GM12878 (cell line): ENCODE measurements around the gene HEATR3. TPM values are rescaled to one million over a fixed set of nuclear protein-coding genes. Genes with fewer than 3 reads are reported as not detected.

Experiments used
- ATAC-seq: fragments of 200-7000 bp; cut with Tn5 transposase; 3 replicates; pipeline ENCODE4 v1.9.1; 2020; ENCODE audit warnings: mild to moderate bottlenecking, moderate library complexity
- BruUV-seq: library from RNA; stranded (reverse); fragments of 400-500 nt; replicated peaks from 2 replicates; lab custom pipeline; 2021; lab: Mats Ljungman, UMichigan
- CTCF ChIA-PET: fragments of 300-600 bp; sonication (Branson Sonifier 250); formaldehyde crosslinking; extraction: SDS; loops from one replicate; lab custom pipeline; 2021; ENCODE audit warnings: inconsistent platforms; lab: Yijun Ruan, JAX
- POLR2A ChIA-PET: fragments of 350-600 bp; formaldehyde crosslinking; extraction: SDS; loops from one replicate; lab custom pipeline; 2021; ENCODE audit warnings: inconsistent platforms; lab: Charles Lee
- RAD21 ChIA-PET: fragments of 300-600 bp; sonication (Branson Sonifier 250); formaldehyde crosslinking; loops from one replicate; lab custom pipeline; 2023; ENCODE audit warnings: antibody characterized with exemption; ENCODE audit not compliant: unreplicated experiment; lab: Charles Lee
- SMC1A ChIA-PET: fragments of 300-600 bp; sonication (Branson Sonifier 250); formaldehyde crosslinking; loops from one replicate; lab custom pipeline; 2023; ENCODE audit not compliant: unreplicated experiment, uncharacterized antibody; lab: Charles Lee
- DNase-seq: peaks from one replicate; pipeline ENCODE4 v3.0.0-alpha.2; 2011; ENCODE audit warnings: low read depth, low spot score
- FAIRE-seq: peaks from 3 replicates; lab custom pipeline; 2011; peaks lifted over from hg19 to GRCh38; lab: Jason Lieb, UNC
- H2AFZ ChIP-seq: 2 replicates; pipeline ENCODE4 v1.6.0; 2011; ENCODE audit warnings: low read depth, low read length, control low read depth; ENCODE audit not compliant: control insufficient read depth
- H3K27ac ChIP-seq: 2 replicates; pipeline ENCODE4 v1.5.1; 2011; ENCODE audit warnings: control low read depth; ENCODE audit not compliant: control insufficient read depth, insufficient read depth
- H3K27me3 ChIP-seq, 2 experiments: replicated peaks in 1 of 2; 2 replicates each; pipeline versions ENCODE4 v1.6.0 to v1.6.1; 2011; ENCODE audit warnings: low read length in 1 of 2; ENCODE audit not compliant: control insufficient read depth in 2 of 2, insufficient read depth in 2 of 2
- H3K36me3 ChIP-seq, 2 experiments: 2 replicates each; pipeline ENCODE4 v1.5.1; 2011; ENCODE audit warnings: low read length in 1 of 2; ENCODE audit not compliant: control insufficient read depth in 2 of 2, insufficient read depth in 2 of 2
- H3K4me1 ChIP-seq: 2 replicates; pipeline ENCODE4 v1.6.1; 2011; ENCODE audit warnings: mild to moderate bottlenecking, low read length, moderate library complexity, mixed read lengths; ENCODE audit not compliant: control insufficient read depth, insufficient read depth
- H3K4me2 ChIP-seq: 2 replicates; pipeline ENCODE4 v1.6.0; 2011; ENCODE audit warnings: control low read depth; ENCODE audit not compliant: control insufficient read depth, insufficient read depth
- H3K4me3 ChIP-seq: fragments of 200-600 bp; sonication (generic); 2 replicates; pipeline ENCODE4 v1.5.1; 2016
- H3K79me2 ChIP-seq: 2 replicates; pipeline ENCODE4 v1.6.0; 2011; ENCODE audit warnings: low read length; ENCODE audit not compliant: control insufficient read depth, insufficient read depth
- H3K9ac ChIP-seq: 2 replicates; pipeline ENCODE4 v1.8.0; 2011; ENCODE audit warnings: low read length, control low read depth, mixed read lengths; ENCODE audit not compliant: control insufficient read depth, insufficient read depth
- H3K9me3 ChIP-seq: replicated peaks from 3 replicates; pipeline ENCODE4 v1.5.1; 2011; ENCODE audit warnings: mild to moderate bottlenecking, low read length; ENCODE audit not compliant: control insufficient read depth, insufficient read depth
- H4K20me1 ChIP-seq: 2 replicates; pipeline ENCODE4 v1.6.0; 2011; ENCODE audit not compliant: control insufficient read depth, insufficient read depth
- ATF7 ChIP-seq: fragments of 450-650 bp; IDR thresholded peaks from 2 replicates; pipeline ENCODE4 v1.6.1; 2016; ENCODE audit warnings: low read depth, mild to moderate bottlenecking
- BACH1 ChIP-seq: fragments of 450-650 bp; IDR thresholded peaks from 2 replicates; pipeline ENCODE4 v1.6.1; 2017; ENCODE audit warnings: mild to moderate bottlenecking, borderline replicate concordance
- BMI1 ChIP-seq: fragments of 450-650 bp; IDR thresholded peaks from 2 replicates; pipeline ENCODE4 v1.6.1; 2016; ENCODE audit warnings: mild to moderate bottlenecking, moderate library complexity, borderline replicate concordance
- DPF2 ChIP-seq: fragments of 450-650 bp; IDR thresholded peaks from 2 replicates; pipeline ENCODE4 v1.6.1; 2017; ENCODE audit warnings: mild to moderate bottlenecking
- EED ChIP-seq: sonication (generic); IDR thresholded peaks from 2 replicates; pipeline ENCODE4 v1.6.1; 2016; ENCODE audit warnings: antibody characterized with exemption, low read depth
- NFIC ChIP-seq: IDR thresholded peaks from 2 replicates; pipeline ENCODE4 v1.6.1; 2012; ENCODE audit warnings: low read depth, mild to moderate bottlenecking, inconsistent platforms, low read length, moderate library complexity
- NFYB ChIP-seq: IDR thresholded peaks from 2 replicates; pipeline ENCODE4 v1.6.1; 2011; ENCODE audit warnings: low read depth, mild to moderate bottlenecking, low read length, improper control_type of control experiment, moderate library complexity; ENCODE audit not compliant: insufficient read depth
- SREBF1 ChIP-seq: IDR thresholded peaks from 2 replicates; pipeline ENCODE4 v1.6.1; 2012; ENCODE audit warnings: mild to moderate bottlenecking, low read length
- TARDBP ChIP-seq: IDR thresholded peaks from 2 replicates; pipeline ENCODE4 v1.6.1; 2016; ENCODE audit warnings: borderline replicate concordance
- USF1 ChIP-seq: IDR thresholded peaks from 2 replicates; pipeline ENCODE4 v1.6.1; 2011; ENCODE audit warnings: borderline replicate concordance, low read depth, mild to moderate bottlenecking, moderate library complexity, mixed read lengths, low read length; ENCODE audit not compliant: insufficient read depth; ENCODE audit errors: extremely low read length
- ZNF207 ChIP-seq: fragments of 450-650 bp; IDR thresholded peaks from 2 replicates; pipeline ENCODE4 v1.6.1; 2014; ENCODE audit warnings: antibody characterized with exemption, mild to moderate bottlenecking, borderline replicate concordance
- ZNF24 ChIP-seq: fragments of 450-650 bp; IDR thresholded peaks from 2 replicates; pipeline ENCODE4 v1.6.1; 2017; ENCODE audit warnings: antibody characterized with exemption, mild to moderate bottlenecking
- WGBS: methylation state at CpG from one replicate; pipeline ENCODE4 v1.1.6; 2016; ENCODE audit warnings: low lambda C conversion rate; ENCODE audit not compliant: insufficient replicate concordance, insufficient coverage; ENCODE audit errors: missing lambda C conversion rate; 5-methylcytosine and 5-hydroxymethylcytosine counted together
- in situ Hi-C: fragments of 300-500 bp; cut with MboI; formaldehyde crosslinking; loops from 9 replicates; pipeline ENCODE4 v1.14.3; 2018; ENCODE audit warnings: mixed read lengths
- intact Hi-C: fragments of 100-400 bp; cut with micrococcal nuclease; formaldehyde crosslinking; loops from one replicate; pipeline ENCODE4 v1.14.2; 2022; ENCODE audit not compliant: unreplicated experiment
- polyA plus RNA-seq, 11 experiments: library from polyadenylated mRNA; depleted of rRNA in 4 of 11; unstranded in 6 of 11; stranded (reverse) in 5 of 11; fragments of >200 nt; fragmentation: Nextera tagmentation in 4 of 11; fragmentation: Illumina TruSeq in 1 of 11; extraction: Ambion mirVana in 4 of 11; extraction: Trizol in 1 of 11; gene quantifications; 1 replicate in 1 of 11; 2 replicates in 10 of 11; pipeline versions ENCODE4 v1.2.1 to v1.2.3, GENCODE V29; 2011 to 2016; ENCODE audit warnings: inconsistent platforms in 2 of 11, missing spikeins in 2 of 11, low read depth in 1 of 11
- total RNA-seq, 4 experiments: library from RNA; depleted of rRNA in 3 of 4; stranded (reverse); fragments of >200 nt in 3 of 4; fragmentation: Illumina TruSeq in 1 of 4; extraction: Trizol in 1 of 4; gene quantifications; 2 replicates each; pipeline versions ENCODE4 v1.2.1 to v1.2.3, GENCODE V29; 2013 to 2021

HEATR3 gene
- total and polyA plus RNA-seq, 10 of the 15 experiments (the other 5 are each of a cell fraction or from before 2014, with no cell fraction given): 1.5 to 30.0 (median 17.7) TPM

DNA sequence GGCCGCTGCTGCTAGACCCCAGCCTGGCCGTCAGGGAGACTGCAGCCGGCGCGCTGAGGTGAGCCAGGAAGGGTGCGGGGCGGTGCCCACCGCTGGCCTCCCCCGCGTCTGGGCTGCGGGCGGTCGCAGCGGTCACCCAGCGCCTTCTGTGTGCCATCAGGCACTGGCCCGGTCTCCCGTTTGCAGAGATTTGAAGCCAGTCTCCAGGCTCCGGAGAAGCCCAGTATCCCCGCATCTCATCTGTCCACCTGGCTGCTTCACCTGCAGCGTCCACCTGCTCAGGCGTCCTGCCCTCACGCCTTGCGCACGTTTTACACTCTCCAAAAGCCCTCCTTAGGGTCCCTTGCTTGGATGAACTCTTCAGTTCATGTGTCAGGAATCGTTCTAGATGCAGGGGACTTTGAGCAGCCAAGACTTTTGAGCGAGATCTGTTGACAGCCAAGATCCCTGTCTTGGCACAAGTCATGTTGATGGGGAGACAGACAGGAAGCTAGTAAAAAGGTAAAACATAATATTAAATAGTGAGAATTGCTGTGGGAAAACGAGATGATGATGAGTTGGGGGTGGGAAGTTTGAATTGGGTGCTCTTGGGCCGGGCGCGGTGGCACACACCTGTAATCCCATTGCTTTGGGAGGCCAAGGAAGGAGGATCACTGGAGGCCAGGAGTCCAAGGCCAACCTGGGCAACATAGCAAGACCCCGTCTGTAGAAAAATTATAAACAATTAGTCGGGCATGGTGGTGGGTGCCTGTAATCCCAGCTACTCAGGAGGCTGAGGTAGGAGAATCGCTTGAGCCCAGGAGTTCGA lies 916 bp downstream of the HEATR3 start:
- POLR2A ChIA-PET: interaction anchor here (0.6 to 3.6 kb wide), 8 partner anchors 42 to 208 kb away, joined by 3 to 26 read pairs (median 4); partner anchors contain the start of gene CNEP1R1
- H3K27me3 ChIP-seq: no peaks in the 10 kb centered on the region
- no peak for DNase-seq
- BruUV-seq: TSS peak; percentile 53
- FAIRE-seq: no peak
- H3K36me3 ChIP-seq: peaks cover 5 to 8% of the 10 kb centered on the region in 2 experiments; a peak in 2 of 4 replicates
- H4K20me1 ChIP-seq: no peaks in the 10 kb centered on the region
- SMC1A ChIA-PET: interaction anchor here (0.7 to 8.5 kb wide), 22 partner anchors 9 to 680 kb away, joined by 3 to 263 read pairs (median 5); partner anchors contain the start of gene CNEP1R1
- peak overlapping the region; percentile 99 for H2AFZ ChIP-seq
- RAD21 ChIA-PET: interaction anchor here (0.5 to 11.5 kb wide), 19 partner anchors 11 to 598 kb away, joined by 3 to 309 read pairs (median 5); partner anchors contain the start of gene CNEP1R1
- peak overlapping the region; percentile 86 for H3K27ac ChIP-seq
- no peaks in the 10 kb centered on the region for H3K9me3 ChIP-seq
- H3K9ac ChIP-seq: peak overlapping the region; percentile 77
- H3K79me2 ChIP-seq: peaks cover 28% of the 10 kb centered on the region
- peak overlapping the region; percentile 100 for H3K4me2 ChIP-seq
- TF ChIP-seq ZNF24 (0 out of 2 replicates have a peak, but pooled peaks have one; percentile 8), DPF2 (0 out of 2 replicates have a peak, but pooled peaks have one; percentile 75), EED (no peak), TARDBP (no peak), SREBF1 (no peak), ATF7 (no peak), BMI1 (no peak), USF1 (no peak), ZNF207 (peak; percentile 11; the same call in 1 of the 2 replicates), NFYB (no peak), NFIC (no peak), BACH1 (0 out of 2 replicates have a peak, but pooled peaks have one; percentile 12)
- in situ Hi-C loops: loop anchor here (5.0 kb wide), 1 partner anchor 141 kb away; no protein-coding TSS in a partner anchor
- 18% methylated on average over 34 of the region's 34 CpGs for WGBS
- intact Hi-C loops: loop anchor here (1.0 to 5.0 kb wide), 4 partner anchors 54 to 301 kb away; partner anchors contain the start of genes BRD7 and TENT4B
- peak overlapping the region; percentile 99 for H3K4me3 ChIP-seq
- ATAC-seq: no peak
- peaks cover 15% of the 10 kb centered on the region for H3K4me1 ChIP-seq
- CTCF ChIA-PET: interaction anchor here (0.5 to 11.8 kb wide), 41 partner anchors 9 to 740 kb away, joined by 3 to 422 read pairs (median 5); partner anchors contain the start of gene CNEP1R1
